ENCODE results near the gene XPO6.

The XPO6 gene

DNA sequence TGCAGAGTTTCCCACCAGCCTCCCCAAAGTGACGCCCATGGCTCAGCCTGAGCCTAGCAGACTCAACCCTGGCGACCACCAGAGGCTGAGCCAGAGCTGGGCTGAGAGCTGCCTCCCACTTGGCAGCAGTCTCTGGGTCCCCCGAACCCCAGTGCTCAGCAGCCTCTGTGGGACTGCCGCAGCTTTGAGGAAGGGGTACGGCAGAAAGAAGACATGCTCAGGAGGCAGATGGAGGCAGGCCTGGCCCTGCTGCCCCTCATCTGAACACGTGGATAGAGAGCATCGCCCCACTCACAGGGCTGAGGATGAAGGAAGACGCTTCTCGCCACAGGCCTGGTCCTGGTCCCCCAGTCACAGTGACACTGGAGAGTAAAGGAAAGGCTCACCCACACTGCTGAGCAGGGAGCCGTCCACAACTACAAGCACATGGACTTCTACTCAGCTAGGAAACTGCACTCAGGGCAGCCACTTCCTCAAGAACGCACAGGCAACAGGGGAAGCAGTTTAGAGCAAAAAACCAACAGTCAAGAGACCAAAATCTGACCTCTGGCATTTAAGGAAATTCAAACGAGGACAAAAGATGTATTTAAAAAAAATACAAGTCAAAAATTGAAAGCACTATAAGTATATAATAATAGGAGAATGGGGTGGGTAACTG is 103.0 kb downstream of the XPO6 start:
- TF ChIP-seq, protein P1, sequence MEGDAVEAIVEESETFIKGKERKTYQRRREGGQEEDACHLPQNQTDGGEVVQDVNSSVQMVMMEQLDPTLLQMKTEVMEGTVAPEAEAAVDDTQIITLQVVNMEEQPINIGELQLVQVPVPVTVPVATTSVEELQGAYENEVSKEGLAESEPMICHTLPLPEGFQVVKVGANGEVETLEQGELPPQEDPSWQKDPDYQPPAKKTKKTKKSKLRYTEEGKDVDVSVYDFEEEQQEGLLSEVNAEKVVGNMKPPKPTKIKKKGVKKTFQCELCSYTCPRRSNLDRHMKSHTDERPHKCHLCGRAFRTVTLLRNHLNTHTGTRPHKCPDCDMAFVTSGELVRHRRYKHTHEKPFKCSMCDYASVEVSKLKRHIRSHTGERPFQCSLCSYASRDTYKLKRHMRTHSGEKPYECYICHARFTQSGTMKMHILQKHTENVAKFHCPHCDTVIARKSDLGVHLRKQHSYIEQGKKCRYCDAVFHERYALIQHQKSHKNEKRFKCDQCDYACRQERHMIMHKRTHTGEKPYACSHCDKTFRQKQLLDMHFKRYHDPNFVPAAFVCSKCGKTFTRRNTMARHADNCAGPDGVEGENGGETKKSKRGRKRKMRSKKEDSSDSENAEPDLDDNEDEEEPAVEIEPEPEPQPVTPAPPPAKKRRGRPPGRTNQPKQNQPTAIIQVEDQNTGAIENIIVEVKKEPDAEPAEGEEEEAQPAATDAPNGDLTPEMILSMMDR (IDR thresholded peaks at IDR 0.05; ENCODE audit: extremely low read depth, insufficient read depth, missing control alignments) = no peak
- in situ Hi-C loops (cut with MboI; ENCODE audit: low pct_unique_long_range_greater_than_20kb, low sequenced_read_pairs, unreplicated experiment) = no loop called here
- DNase-seq (ENCODE audit: low spot score) = no peak

DNA sequence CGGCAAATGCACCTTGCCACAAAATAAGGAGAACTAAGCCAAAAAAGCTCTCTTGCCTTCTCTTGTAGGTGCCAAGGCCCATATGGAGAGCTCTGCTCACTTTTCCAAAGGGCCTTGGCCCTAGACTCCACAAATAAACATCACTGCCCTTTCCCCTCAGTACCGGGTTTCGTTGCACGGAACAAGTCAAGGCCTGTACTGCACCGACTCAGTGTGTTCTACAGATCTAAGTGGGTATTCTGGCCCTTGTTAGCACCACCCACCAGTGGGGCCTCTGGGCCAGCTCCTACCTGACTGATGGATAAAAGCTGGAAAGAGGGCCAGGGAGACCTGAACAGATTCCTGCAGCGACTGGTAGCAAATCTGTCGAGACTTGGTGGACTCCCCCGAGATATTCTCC is 104.5 kb downstream of the XPO6 start:
- TF ChIP-seq, protein P1 (IDR thresholded peaks at IDR 0.05; ENCODE audit: extremely low read depth, insufficient read depth, missing control alignments) = no peak
- no peak for DNase-seq (ENCODE audit: low spot score)
- in situ Hi-C loops (cut with MboI; ENCODE audit: low pct_unique_long_range_greater_than_20kb, low sequenced_read_pairs, unreplicated experiment) = no loop called here

DNA sequence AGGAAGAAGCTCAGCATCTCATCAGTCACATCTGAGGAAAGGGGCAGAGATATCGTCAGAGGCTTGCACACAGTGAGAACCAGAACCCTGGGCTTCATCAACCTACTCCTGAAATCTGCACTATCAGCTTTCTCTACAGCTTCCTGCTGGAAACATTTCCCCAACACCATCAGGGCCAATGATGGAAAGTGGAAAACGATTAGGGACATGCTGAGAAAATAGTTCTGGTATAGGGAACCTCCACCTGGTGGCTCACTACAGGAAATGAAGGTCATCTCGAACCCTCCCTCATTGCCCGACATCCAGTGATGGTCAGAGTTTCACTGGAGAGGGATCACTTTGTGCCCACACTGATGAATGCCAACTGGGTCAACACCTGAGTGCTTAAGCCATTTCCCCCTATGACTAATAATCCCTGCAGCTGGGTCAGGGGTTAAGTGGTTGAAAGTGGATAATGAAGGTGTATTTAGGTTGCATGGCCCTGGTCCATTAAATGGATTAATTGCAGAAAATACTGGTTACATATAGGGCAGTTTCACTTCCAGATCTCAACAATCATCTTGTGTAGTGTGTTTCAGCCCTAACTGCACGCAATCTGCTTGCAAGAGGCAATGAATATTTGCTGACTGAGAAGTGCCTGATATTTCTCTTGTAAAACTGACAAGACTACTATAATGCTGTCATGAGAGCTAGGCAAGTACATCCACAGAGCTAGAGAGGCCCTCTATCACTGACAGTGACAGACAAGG is 105.1 kb downstream of the XPO6 start:
- TF ChIP-seq, protein P1 (IDR thresholded peaks at IDR 0.05; ENCODE audit: extremely low read depth, insufficient read depth, missing control alignments) = no peak
- in situ Hi-C loops (cut with MboI; ENCODE audit: low pct_unique_long_range_greater_than_20kb, low sequenced_read_pairs, unreplicated experiment) = no loop called here
- DNase-seq (ENCODE audit: low spot score) = no peak

DNA sequence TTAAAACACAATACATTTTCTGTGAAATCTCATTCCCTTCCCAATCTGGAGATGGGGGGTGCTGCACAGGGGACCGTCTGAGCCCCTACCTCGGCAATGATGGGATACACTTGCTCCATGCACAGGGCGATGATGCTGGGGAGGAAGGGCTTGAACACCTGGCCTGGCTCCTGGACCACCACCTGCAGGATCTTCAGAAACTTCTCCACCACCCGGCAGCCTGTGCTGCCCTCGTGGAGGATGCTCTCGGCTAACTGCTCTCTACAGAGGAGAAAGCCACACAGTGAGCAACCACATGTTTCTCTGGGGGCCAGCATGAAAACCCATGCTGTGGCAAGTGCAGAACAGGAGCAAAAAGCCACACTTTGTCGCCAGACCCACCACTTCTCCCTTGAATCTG is 105.8 kb downstream of the XPO6 start:
- in situ Hi-C loops (cut with MboI; ENCODE audit: low pct_unique_long_range_greater_than_20kb, low sequenced_read_pairs, unreplicated experiment) = no loop called here
- TF ChIP-seq, protein P1 (IDR thresholded peaks at IDR 0.05; ENCODE audit: extremely low read depth, insufficient read depth, missing control alignments) = no peak
- DNase-seq (ENCODE audit: low spot score) = no peak

DNA sequence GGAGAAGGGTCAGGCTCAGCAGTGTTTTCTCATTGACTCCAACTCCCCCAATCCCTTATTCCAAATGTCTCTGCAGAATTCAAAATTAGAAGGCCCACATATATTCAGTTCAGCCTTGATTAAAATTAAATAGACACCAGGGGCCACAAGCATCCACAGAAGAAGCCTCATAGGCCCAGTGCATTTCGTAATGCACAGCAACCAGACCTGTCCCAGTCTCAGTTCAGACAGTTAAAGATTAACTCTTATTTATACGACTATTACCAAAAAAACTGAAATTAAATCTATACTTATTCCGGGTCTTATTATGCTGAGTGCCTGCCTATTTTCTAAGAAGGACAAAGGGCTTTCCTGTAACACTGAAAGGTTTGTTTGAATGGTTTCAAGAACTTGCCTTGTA is 106.5 kb downstream of the XPO6 start:
- DNase-seq (ENCODE audit: low spot score) = no peak
- in situ Hi-C loops (cut with MboI; ENCODE audit: low pct_unique_long_range_greater_than_20kb, low sequenced_read_pairs, unreplicated experiment) = no loop called here
- TF ChIP-seq, protein P1 (IDR thresholded peaks at IDR 0.05; ENCODE audit: extremely low read depth, insufficient read depth, missing control alignments) = no peak

DNA sequence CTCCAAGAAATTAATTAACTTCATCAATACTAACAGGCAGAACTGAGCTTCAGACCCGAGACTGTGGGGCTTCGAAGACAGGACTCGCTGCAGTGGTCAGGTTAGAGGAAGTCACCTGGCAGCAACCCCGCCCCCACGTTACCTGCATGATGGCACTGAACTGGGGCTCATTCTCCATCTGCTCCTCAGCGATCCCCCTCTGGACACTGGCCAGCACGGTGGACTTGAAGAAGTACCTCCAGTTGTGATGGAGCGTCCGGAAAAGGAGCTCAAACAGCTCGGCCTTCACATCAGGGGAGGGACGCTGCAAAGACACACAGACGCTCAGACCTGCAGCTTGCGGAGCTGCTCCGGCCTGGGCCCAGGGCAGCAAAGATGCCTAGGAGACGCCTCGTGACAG is 107.4 kb downstream of the XPO6 start:
- in situ Hi-C loops (cut with MboI; ENCODE audit: low pct_unique_long_range_greater_than_20kb, low sequenced_read_pairs, unreplicated experiment) = no loop called here
- no peak for DNase-seq (ENCODE audit: low spot score)
- TF ChIP-seq, protein P1 (IDR thresholded peaks at IDR 0.05; ENCODE audit: extremely low read depth, insufficient read depth, missing control alignments) = no peak

Measured in GM13977 (cell line).